Ramos (cell line): ENCODE measurements around the gene SLC35B4.

Source experiments
- in situ Hi-C: fragments of 300-500 bp; cut with MboI; formaldehyde crosslinking; loops from one replicate; pipeline ENCODE4 v1.14.3; 2022; ENCODE audit warnings: low sequenced_read_pairs; ENCODE audit not compliant: unreplicated experiment

SLC35B4 gene, protein sequence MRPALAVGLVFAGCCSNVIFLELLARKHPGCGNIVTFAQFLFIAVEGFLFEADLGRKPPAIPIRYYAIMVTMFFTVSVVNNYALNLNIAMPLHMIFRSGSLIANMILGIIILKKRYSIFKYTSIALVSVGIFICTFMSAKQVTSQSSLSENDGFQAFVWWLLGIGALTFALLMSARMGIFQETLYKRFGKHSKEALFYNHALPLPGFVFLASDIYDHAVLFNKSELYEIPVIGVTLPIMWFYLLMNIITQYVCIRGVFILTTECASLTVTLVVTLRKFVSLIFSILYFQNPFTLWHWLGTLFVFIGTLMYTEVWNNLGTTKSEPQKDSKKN

DNA sequence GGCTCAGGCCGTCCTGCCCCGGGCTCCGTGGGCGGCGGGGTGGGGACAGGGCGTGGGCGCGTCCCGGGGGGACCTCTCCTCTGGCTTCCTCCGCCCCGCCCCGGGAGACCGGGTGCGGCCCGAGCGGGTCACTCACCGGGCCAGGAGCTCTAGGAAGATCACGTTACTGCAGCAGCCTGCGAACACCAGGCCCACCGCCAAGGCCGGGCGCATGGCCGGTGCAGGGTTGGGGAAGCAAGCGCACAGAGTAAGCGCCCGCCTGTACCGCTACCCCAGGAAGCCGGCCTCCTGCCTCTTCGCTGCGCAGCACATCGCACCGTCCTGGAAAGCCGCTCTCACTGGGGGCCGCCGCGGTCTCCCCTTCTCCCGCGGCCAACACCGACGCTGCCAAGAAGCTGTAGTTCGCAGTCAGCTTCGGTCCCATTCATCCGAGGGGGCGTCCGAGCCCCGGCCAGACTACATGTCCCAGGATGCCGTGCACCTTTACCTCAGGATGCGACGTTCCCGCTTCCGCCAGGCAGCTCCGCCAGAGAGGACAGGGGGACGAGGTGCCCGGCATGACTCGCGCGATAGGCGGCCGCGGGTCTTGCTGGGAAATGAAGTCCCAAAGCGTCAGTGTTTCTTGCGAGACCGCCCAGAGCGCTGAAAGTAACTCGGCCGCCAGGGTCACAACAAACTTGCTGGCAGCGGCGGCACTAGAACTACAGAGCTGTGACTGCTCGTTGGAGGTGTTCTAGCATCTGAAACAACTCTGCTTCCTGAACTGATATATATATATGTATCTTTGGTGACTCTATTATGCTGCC is at the start of gene SLC35B4:
Gene SLC35B4, minus strand, starts transcription at position 392 of the 806 bp plus-strand sequence. Its CDS starts 179 bp downstream, at position 213.
- in situ Hi-C loops = no loop called here

GRCh38 chr7:134366481-134366880 is 49.8 kb upstream of the SLC35B4 start:
- in situ Hi-C loops = no loop called here

- in situ Hi-C loops = no loop called here
These were observed 48.8 kb upstream of the SLC35B4 start for GRCh38 chr7:134365341-134366054.

DNA sequence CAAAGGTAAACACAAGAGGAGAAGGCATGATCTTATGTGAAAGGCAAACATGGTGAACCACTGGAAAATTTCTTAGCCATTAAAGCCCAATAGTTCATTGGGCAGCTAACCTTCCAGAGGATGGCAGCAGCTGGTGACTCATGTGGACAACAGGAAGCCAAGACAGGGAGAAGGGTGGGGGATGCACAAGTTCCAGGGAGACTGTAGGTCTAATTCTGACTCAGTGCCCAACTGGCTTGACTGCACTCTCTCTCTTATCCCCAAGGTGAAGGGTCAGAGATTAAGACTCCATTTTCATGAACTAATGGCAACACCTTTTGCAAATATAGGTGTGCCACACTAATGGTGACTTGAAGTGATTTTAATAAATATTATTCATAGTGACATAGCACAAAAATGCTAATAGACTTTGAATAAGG is 47.9 kb upstream of the SLC35B4 start:
- in situ Hi-C loops = no loop called here

DNA sequence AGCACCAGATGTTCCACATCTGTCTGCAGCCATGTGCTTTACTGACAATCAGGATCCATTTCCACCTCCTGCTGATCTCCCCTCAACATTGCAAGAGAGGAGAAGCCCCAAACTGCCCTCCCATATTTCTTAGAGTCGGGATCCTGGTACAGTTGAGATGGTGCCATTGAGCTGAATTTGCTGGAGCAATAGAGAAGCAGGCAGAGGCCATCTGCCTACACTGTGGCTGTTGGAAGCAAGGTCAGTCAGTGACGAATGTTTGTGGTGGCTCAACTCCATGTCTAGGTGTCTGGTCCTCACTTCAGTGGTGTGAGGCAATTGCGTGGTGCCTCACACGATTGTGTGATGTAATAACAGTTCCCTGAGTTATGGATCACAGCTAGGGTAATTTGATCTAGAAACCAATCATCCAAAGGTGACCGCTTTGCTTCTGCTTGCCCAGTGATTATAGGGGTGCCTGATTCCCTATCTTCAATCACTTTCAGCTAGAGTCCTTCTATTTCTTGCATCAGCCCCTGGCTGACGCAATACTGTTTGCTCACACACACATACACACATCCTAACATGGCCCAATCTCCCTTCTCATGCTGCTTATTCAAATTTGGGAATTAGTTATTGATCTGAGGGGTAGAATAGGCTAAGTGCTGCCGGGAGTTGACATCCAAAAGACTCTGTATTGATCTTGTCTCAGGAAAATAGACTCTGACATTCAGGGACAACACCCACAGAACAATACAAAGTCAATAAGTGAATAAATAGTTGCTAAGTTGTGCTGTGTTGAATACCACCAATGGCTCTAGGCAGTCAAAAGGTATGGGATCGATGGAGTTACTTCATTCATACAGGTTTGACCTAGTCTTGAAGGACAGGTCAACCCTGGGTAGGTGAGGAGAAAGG is 46.1 kb upstream of the SLC35B4 start:
- in situ Hi-C loops = no loop called here

- in situ Hi-C loops = no loop called here
These were observed 43.2 kb upstream of the SLC35B4 start for GRCh38 chr7:134359787-134360432.

GRCh38 chr7:134357486-134357885 is 40.8 kb upstream of the SLC35B4 start:
- in situ Hi-C loops = no loop called here

- in situ Hi-C loops = no loop called here
These were observed 39.7 kb upstream of the SLC35B4 start for GRCh38 chr7:134356421-134356936.

- in situ Hi-C loops = no loop called here
These were observed 39.2 kb upstream of the SLC35B4 start for GRCh38 chr7:134355927-134356326.

DNA sequence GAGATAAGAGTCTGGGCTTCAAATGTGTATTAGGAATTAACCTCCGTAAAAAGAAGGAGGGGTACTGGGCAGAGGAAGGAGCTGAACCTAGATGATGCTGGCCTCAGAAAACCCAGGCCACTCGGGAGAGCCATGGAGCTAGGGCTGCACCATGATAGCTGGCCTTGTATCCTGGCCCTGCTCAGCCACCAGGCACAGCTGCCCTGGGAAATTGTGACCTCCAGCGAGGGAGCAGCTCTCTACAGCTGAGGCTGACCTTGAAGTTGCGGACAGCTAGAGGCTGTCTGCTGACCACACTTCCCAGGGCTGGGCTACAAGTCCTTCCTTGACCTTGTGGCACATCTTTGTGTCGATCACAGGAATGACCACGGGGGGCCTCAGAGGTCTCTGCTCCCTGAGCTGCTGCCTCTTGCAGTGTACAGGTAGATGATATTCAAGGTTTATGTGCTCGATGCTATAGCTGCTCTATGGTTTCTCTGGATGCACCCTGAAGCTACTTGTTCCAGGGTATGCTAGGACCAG is 38.3 kb upstream of the SLC35B4 start:
- in situ Hi-C loops = no loop called here

GRCh38 chr7:134353411-134353810 is 36.7 kb upstream of the SLC35B4 start:
- in situ Hi-C loops = no loop called here

GRCh38 chr7:134351424-134351823 is 34.7 kb upstream of the SLC35B4 start:
- in situ Hi-C loops = no loop called here

GRCh38 chr7:134350709-134351108 is 34.0 kb upstream of the SLC35B4 start:
- in situ Hi-C loops = no loop called here

DNA sequence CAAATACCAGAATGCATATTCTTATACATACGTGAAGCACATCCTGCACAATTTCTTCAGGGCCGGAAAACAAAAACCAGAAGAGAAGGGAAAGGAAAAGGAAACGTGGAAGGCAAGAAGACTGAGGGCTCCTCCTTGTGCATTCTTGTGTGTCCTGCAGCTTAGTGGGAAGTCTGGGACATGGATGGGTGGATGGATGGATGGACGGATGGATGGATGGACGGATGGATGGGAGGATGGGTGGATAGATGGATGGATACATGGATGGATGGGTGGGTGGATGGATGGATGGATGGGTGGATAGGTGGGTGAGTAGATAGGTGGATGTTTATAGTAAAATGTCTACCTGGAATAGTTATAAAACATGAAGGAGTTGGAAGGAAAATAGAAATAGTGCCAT is 30.8 kb upstream of the SLC35B4 start:
- in situ Hi-C loops = no loop called here

- in situ Hi-C loops = no loop called here
These were observed 27.1 kb upstream of the SLC35B4 start for GRCh38 chr7:134343796-134344195.

- in situ Hi-C loops = no loop called here
These were observed 26.4 kb upstream of the SLC35B4 start for GRCh38 chr7:134343136-134343535.

GRCh38 chr7:134339475-134339874 is 22.7 kb upstream of the SLC35B4 start:
- in situ Hi-C loops = no loop called here

GRCh38 chr7:134337980-134338379 is 21.2 kb upstream of the SLC35B4 start:
- in situ Hi-C loops = no loop called here

DNA sequence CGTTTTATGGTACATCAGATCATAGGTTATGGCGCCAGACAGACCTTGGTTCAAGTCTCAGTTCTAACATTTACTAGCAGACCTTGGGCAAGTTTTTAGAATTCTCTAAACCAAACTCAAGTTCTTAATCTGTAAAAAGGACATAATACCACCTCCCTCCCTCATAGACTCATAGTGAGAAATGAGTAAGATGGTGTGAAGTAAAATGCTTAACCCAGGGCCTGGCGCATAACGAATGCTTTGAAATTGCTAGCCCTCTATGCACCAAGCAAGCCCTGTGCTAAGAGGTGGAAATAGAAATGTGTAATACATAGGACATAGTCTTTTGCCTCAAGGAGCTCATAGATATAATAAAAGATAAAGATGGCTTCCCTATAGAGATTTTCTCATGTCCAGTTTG is 17.7 kb upstream of the SLC35B4 start:
- in situ Hi-C loops = no loop called here
